ENCODE results near the gene HSPA4. TPM values are rescaled to one million over a fixed set of nuclear protein-coding genes. Genes with fewer than 3 reads are reported as not detected.
A peak's percentile ranks its signal among the peaks of the same experiment; 100 is the strongest.

HSPA4 gene
- total RNA-seq, 1 donor from 2014 or later, result 96.6 TPM

DNA sequence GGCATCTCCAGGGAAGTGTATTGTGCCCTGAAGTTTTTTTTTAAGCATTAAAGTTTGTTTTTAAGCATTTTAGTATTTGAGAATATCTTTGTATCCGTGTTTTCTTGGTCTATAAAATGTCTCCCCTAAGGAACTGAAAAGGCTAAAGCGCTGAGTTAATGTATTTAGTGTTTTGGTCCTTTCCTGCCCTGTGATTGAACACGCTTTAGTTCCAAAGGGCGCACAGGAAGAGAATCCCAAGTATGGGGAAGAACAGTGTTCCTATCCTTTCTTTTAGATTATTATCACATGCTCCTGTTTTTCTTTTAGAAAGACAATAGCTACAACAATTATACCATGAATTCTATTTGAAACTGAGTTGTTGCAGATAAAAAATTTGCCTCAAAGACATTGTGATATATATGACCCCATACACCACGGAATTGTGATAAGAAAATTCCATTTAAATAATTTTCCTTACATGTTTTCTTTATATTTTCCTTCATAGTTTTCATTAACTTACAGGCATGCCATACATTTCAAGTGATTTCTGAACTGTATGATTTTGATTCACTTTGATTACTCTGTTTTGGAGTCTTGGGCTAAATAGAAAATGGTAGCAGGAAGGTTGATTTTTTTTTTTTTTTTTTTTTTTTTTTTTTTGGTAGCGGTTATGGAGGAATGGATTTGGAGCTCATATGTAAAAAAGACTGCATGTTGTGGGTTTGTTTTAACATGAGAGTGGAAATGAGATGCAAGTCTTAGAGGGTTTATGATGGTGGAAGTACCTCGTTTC is 3.1 kb downstream of the HSPA4 start:
- Mint-ChIP-seq H3K9me3 (ENCODE audit: unreplicated experiment) (peaks cover 6% of the 10 kb centered on the region), H3K27ac (ENCODE audit: unreplicated experiment) (no peak overlapping the region), H3K36me3 (ENCODE audit: unreplicated experiment) (no peaks in the 10 kb centered on the region), H3K4me3 (ENCODE audit: unreplicated experiment) (peak overlapping the region; percentile 15), H3K4me1 (ENCODE audit: low read depth, unreplicated experiment) (peaks cover under 1% of the 10 kb centered on the region), H3K27me3 (ENCODE audit: unreplicated experiment) (peaks cover 3% of the 10 kb centered on the region)
- no peak for DNase-seq
- TF ChIP-seq, protein P1, sequence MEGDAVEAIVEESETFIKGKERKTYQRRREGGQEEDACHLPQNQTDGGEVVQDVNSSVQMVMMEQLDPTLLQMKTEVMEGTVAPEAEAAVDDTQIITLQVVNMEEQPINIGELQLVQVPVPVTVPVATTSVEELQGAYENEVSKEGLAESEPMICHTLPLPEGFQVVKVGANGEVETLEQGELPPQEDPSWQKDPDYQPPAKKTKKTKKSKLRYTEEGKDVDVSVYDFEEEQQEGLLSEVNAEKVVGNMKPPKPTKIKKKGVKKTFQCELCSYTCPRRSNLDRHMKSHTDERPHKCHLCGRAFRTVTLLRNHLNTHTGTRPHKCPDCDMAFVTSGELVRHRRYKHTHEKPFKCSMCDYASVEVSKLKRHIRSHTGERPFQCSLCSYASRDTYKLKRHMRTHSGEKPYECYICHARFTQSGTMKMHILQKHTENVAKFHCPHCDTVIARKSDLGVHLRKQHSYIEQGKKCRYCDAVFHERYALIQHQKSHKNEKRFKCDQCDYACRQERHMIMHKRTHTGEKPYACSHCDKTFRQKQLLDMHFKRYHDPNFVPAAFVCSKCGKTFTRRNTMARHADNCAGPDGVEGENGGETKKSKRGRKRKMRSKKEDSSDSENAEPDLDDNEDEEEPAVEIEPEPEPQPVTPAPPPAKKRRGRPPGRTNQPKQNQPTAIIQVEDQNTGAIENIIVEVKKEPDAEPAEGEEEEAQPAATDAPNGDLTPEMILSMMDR (IDR thresholded peaks at IDR 0.05; ENCODE audit: partially characterized antibody, unreplicated experiment), result no peak

DNA sequence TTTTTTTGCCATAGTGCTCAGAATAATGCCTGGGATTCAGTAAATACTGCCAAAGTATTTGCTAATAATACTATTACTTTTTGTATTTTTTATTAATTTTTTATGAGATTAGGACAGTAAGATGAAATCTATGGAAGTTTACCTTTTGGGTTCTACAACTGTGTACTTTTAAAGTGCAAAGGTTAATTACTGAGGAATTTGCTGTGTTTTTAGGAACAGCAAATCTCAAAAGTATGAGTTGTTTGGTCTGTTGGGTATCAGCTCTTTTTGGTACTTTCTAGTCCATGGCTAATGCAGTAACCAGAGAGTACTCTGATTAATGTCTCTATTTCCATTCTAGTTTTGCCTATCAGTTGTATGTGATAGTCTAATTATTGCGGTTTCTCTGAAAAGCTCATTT is 5.1 kb downstream of the HSPA4 start:
- Mint-ChIP-seq H3K9me3 (ENCODE audit: unreplicated experiment) (peaks cover 3% of the 10 kb centered on the region), H3K4me1 (ENCODE audit: low read depth, unreplicated experiment) (no peaks in the 10 kb centered on the region), H3K27me3 (ENCODE audit: unreplicated experiment) (no peaks in the 10 kb centered on the region), H3K27ac (ENCODE audit: unreplicated experiment) (no peak overlapping the region), H3K4me3 (ENCODE audit: unreplicated experiment) (no peak overlapping the region), H3K36me3 (ENCODE audit: unreplicated experiment) (no peaks in the 10 kb centered on the region)
- DNase-seq, result no peak
- TF ChIP-seq, protein P1 (IDR thresholded peaks at IDR 0.05; ENCODE audit: partially characterized antibody, unreplicated experiment), result no peak

DNA sequence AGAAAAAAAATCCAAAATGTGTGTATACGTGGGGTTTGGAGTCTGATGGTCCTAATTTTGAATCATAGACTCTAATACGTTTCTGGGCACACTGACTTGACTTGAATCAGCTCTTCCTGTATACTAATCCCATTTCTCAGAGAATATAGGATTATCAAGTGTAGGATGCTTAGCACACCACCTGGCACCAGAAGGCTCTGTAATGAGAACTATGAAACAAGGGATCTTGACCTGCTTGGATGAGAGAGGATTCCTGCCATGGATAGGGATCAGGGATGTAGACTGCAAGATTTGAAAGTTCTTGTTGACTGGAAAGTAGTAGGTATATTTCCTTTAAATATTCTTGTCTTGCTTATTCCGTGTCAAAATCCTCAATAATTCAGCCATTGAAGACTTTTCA is 7.8 kb downstream of the HSPA4 start:
- Mint-ChIP-seq H3K27ac (ENCODE audit: unreplicated experiment) (no peak overlapping the region), H3K4me3 (ENCODE audit: unreplicated experiment) (no peak overlapping the region), H3K9me3 (ENCODE audit: unreplicated experiment) (no peaks in the 10 kb centered on the region), H3K27me3 (ENCODE audit: unreplicated experiment) (no peaks in the 10 kb centered on the region), H3K4me1 (ENCODE audit: low read depth, unreplicated experiment) (no peaks in the 10 kb centered on the region), H3K36me3 (ENCODE audit: unreplicated experiment) (no peaks in the 10 kb centered on the region)
- DNase-seq, result no peak
- TF ChIP-seq, protein P1 (IDR thresholded peaks at IDR 0.05; ENCODE audit: partially characterized antibody, unreplicated experiment), result no peak

DNA sequence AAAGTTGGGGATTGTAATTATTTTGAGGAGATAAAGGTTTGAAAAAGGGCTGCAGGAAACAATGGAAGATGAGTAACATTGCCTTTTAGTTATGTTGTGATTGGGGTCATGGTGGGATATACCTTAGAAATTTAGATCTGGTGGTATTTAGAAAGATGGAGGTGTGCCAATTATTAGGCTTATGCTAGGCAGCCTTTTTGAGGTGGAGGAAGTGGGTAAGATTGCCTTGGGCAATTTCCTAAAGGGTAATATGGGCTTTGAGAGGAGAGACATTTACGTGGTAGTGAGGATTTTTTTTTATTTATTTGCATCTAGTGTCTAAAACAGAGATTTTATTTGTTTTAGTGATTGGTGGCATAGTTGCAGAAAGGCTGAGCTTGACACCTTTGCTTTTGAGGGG is 10.5 kb downstream of the HSPA4 start:
- Mint-ChIP-seq H3K4me1 (ENCODE audit: low read depth, unreplicated experiment) (no peaks in the 10 kb centered on the region), H3K27ac (ENCODE audit: unreplicated experiment) (no peak overlapping the region), H3K27me3 (ENCODE audit: unreplicated experiment) (no peaks in the 10 kb centered on the region), H3K36me3 (ENCODE audit: unreplicated experiment) (no peaks in the 10 kb centered on the region), H3K4me3 (ENCODE audit: unreplicated experiment) (no peak overlapping the region), H3K9me3 (ENCODE audit: unreplicated experiment) (no peaks in the 10 kb centered on the region)
- TF ChIP-seq, protein P1 (IDR thresholded peaks at IDR 0.05; ENCODE audit: partially characterized antibody, unreplicated experiment), result no peak
- DNase-seq, result no peak

DNA sequence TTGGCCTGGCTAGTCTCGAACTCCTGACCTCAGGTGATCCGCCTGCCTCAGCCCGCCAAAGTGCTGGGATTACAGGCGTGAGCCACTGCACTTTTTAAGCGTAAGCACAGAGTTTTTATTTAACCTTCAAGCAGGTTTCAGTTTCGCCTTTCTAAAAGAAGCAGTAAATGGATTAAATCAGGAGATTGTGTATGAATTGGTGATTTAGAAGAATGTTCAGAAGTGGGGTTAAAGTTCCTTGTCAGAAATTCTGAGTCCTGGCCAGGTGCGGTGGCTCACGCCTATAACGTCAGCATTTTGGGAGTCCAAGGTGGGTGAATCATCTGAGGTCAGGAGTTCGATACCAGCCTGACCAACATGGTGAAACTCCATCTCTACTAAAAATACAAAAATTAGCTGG is 12.2 kb downstream of the HSPA4 start:
- H3K4me1 Mint-ChIP-seq (ENCODE audit: low read depth, unreplicated experiment), result peaks cover 2% of the 10 kb centered on the region
- TF ChIP-seq, protein P1 (IDR thresholded peaks at IDR 0.05; ENCODE audit: partially characterized antibody, unreplicated experiment), result no peak
- H3K27me3 Mint-ChIP-seq (ENCODE audit: unreplicated experiment), result peaks cover 2% of the 10 kb centered on the region
- DNase-seq, result no peak
- H3K4me3 Mint-ChIP-seq (ENCODE audit: unreplicated experiment), result no peak overlapping the region
- no peaks in the 10 kb centered on the region for H3K9me3 Mint-ChIP-seq (ENCODE audit: unreplicated experiment)
- no peak overlapping the region for H3K27ac Mint-ChIP-seq (ENCODE audit: unreplicated experiment)
- peaks cover 4% of the 10 kb centered on the region for H3K36me3 Mint-ChIP-seq (ENCODE audit: unreplicated experiment)
